WTC11 (cell line): Measurements from ENCODE around the gene JMJD6.

Experiments
- NR2C2 ChIP-seq: sonication (generic); formaldehyde crosslinking; IDR thresholded peaks from 2 replicates; pipeline ENCODE4 v1.8.0; 2022; ENCODE audit warnings: mild to moderate bottlenecking, missing genetic modification reagents
- NR3C1 ChIP-seq: sonication (generic); formaldehyde crosslinking; conservative IDR thresholded peaks from 2 replicates; pipeline ENCODE4 v1.8.1; 2023; ENCODE audit warnings: low read depth, mild to moderate bottlenecking, missing genetic modification reagents
- SMAD4 ChIP-seq: sonication (generic); formaldehyde crosslinking; IDR thresholded peaks from 2 replicates; pipeline ENCODE4 v1.8.0; 2022; ENCODE audit warnings: mild to moderate bottlenecking, missing genetic modification reagents
- TF ChIP-seq, protein P1 (sequence below): sonication (generic); formaldehyde crosslinking; IDR thresholded peaks from 2 replicates; pipeline ENCODE4 v1.8.0; 2023; ENCODE audit warnings: mild to moderate bottlenecking, missing genetic modification reagents
- TF ChIP-seq, protein P2 (sequence below): fragments of 200-600 bp; IDR thresholded peaks from 2 replicates; pipeline ENCODE4 v1.8.0; 2022; ENCODE audit warnings: antibody characterized with exemption
- TF ChIP-seq, protein P3 (sequence below): sonication (generic); formaldehyde crosslinking; IDR thresholded peaks from 2 replicates; pipeline ENCODE4 v1.8.0; 2022; ENCODE audit warnings: mild to moderate bottlenecking, missing genetic modification reagents
- TF ChIP-seq, protein P4 (sequence below): sonication (generic); formaldehyde crosslinking; IDR thresholded peaks from 2 replicates; pipeline ENCODE4 v1.8.0; 2022; ENCODE audit warnings: missing genetic modification reagents

DNA sequence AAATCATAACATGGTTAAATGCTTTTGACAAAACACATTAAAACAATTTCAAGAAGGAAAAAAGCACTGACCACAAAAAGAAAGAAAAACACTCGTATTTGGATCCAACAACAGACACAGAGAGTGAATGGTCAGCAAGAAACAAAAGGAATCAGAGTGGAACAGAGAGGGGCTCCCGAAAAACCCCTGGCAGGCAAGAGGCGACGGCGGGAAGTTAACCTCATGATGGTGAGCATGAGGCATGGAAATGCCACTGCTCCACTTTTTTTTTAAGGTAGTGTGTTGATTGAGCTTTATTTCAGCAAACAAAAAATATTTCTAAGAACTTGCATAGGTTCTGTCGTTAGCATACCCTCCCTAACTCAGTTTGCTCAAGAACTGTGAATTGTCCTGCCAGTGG lies 50.8 kb downstream of the JMJD6 start:
- TF ChIP-seq, protein P1, sequence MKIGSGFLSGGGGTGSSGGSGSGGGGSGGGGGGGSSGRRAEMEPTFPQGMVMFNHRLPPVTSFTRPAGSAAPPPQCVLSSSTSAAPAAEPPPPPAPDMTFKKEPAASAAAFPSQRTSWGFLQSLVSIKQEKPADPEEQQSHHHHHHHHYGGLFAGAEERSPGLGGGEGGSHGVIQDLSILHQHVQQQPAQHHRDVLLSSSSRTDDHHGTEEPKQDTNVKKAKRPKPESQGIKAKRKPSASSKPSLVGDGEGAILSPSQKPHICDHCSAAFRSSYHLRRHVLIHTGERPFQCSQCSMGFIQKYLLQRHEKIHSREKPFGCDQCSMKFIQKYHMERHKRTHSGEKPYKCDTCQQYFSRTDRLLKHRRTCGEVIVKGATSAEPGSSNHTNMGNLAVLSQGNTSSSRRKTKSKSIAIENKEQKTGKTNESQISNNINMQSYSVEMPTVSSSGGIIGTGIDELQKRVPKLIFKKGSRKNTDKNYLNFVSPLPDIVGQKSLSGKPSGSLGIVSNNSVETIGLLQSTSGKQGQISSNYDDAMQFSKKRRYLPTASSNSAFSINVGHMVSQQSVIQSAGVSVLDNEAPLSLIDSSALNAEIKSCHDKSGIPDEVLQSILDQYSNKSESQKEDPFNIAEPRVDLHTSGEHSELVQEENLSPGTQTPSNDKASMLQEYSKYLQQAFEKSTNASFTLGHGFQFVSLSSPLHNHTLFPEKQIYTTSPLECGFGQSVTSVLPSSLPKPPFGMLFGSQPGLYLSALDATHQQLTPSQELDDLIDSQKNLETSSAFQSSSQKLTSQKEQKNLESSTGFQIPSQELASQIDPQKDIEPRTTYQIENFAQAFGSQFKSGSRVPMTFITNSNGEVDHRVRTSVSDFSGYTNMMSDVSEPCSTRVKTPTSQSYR (CRISPR knock-in tag) = no peak
- TF ChIP-seq NR2C2 (CRISPR knock-in tag) (no peak), NR3C1 (CRISPR knock-in tag) (no peak), SMAD4 (CRISPR knock-in tag) (no peak)
- TF ChIP-seq, protein P2, sequence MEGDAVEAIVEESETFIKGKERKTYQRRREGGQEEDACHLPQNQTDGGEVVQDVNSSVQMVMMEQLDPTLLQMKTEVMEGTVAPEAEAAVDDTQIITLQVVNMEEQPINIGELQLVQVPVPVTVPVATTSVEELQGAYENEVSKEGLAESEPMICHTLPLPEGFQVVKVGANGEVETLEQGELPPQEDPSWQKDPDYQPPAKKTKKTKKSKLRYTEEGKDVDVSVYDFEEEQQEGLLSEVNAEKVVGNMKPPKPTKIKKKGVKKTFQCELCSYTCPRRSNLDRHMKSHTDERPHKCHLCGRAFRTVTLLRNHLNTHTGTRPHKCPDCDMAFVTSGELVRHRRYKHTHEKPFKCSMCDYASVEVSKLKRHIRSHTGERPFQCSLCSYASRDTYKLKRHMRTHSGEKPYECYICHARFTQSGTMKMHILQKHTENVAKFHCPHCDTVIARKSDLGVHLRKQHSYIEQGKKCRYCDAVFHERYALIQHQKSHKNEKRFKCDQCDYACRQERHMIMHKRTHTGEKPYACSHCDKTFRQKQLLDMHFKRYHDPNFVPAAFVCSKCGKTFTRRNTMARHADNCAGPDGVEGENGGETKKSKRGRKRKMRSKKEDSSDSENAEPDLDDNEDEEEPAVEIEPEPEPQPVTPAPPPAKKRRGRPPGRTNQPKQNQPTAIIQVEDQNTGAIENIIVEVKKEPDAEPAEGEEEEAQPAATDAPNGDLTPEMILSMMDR = no peak
- TF ChIP-seq, protein P3, sequence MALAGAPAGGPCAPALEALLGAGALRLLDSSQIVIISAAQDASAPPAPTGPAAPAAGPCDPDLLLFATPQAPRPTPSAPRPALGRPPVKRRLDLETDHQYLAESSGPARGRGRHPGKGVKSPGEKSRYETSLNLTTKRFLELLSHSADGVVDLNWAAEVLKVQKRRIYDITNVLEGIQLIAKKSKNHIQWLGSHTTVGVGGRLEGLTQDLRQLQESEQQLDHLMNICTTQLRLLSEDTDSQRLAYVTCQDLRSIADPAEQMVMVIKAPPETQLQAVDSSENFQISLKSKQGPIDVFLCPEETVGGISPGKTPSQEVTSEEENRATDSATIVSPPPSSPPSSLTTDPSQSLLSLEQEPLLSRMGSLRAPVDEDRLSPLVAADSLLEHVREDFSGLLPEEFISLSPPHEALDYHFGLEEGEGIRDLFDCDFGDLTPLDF (CRISPR knock-in tag) = no peak
- TF ChIP-seq, protein P4, sequence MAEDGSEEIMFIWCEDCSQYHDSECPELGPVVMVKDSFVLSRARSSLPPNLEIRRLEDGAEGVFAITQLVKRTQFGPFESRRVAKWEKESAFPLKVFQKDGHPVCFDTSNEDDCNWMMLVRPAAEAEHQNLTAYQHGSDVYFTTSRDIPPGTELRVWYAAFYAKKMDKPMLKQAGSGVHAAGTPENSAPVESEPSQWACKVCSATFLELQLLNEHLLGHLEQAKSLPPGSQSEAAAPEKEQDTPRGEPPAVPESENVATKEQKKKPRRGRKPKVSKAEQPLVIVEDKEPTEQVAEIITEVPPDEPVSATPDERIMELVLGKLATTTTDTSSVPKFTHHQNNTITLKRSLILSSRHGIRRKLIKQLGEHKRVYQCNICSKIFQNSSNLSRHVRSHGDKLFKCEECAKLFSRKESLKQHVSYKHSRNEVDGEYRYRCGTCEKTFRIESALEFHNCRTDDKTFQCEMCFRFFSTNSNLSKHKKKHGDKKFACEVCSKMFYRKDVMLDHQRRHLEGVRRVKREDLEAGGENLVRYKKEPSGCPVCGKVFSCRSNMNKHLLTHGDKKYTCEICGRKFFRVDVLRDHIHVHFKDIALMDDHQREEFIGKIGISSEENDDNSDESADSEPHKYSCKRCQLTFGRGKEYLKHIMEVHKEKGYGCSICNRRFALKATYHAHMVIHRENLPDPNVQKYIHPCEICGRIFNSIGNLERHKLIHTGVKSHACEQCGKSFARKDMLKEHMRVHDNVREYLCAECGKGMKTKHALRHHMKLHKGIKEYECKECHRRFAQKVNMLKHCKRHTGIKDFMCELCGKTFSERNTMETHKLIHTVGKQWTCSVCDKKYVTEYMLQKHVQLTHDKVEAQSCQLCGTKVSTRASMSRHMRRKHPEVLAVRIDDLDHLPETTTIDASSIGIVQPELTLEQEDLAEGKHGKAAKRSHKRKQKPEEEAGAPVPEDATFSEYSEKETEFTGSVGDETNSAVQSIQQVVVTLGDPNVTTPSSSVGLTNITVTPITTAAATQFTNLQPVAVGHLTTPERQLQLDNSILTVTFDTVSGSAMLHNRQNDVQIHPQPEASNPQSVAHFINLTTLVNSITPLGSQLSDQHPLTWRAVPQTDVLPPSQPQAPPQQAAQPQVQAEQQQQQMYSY (CRISPR knock-in tag) = no peak
